OCI-LY7 (cell line): Measurements from ENCODE around the gene ITSN1. TPM values are rescaled to one million over a fixed set of nuclear protein-coding genes. Genes with fewer than 3 reads are reported as not detected.

Source experiments
- BruUV-seq: library from RNA; stranded (reverse); fragments of 400-500 nt; replicated peaks from 2 replicates; lab custom pipeline; 2021; lab: Mats Ljungman, UMichigan
- CTCF ChIA-PET: fragments of 300-600 bp; sonication (Branson Sonifier 250); formaldehyde crosslinking; loops from one replicate; lab custom pipeline; 2022; ENCODE audit warnings: antibody characterized with exemption; ENCODE audit not compliant: unreplicated experiment; lab: Charles Lee
- POLR2A ChIA-PET: fragments of 300-600 bp; sonication (Branson Sonifier 250); formaldehyde crosslinking; loops from one replicate; lab custom pipeline; 2022; ENCODE audit warnings: antibody characterized with exemption; lab: Charles Lee
- DNase-seq: peaks from one replicate; pipeline ENCODE4 v3.0.0-alpha.2; 2015; ENCODE audit warnings: low spot score
- H2AFZ ChIP-seq: fragments of 200-600 bp; sonication (generic), shearing (Covaris generic); 2 replicates; pipeline ENCODE4 v1.6.1; 2014; ENCODE audit warnings: mild to moderate bottlenecking, antibody characterized with exemption, low read length, moderate library complexity
- H3K27ac ChIP-seq: fragments of 200-600 bp; sonication (generic); 2 replicates; pipeline ENCODE4 v1.5.1; 2014; ENCODE audit warnings: mixed run types, low read depth, mild to moderate bottlenecking, moderate library complexity, low read length, inconsistent platforms; ENCODE audit not compliant: poor library complexity, severe bottlenecking
- H3K36me3 ChIP-seq: fragments of 200-600 bp; sonication (generic); 2 replicates; pipeline ENCODE4 v1.6.1; 2014; ENCODE audit warnings: mild to moderate bottlenecking, antibody characterized with exemption, low read length, moderate library complexity, mixed read lengths; ENCODE audit not compliant: insufficient read depth
- H3K4me1 ChIP-seq: fragments of 200-600 bp; sonication (generic); 2 replicates; pipeline ENCODE4 v1.5.1; 2014; ENCODE audit warnings: mild to moderate bottlenecking, low read length; ENCODE audit not compliant: insufficient read depth, poor library complexity, severe bottlenecking
- H3K4me2 ChIP-seq: fragments of 200-600 bp; sonication (generic); 2 replicates; pipeline ENCODE4 v1.6.1; 2014; ENCODE audit warnings: mild to moderate bottlenecking, low read length
- H3K4me3 ChIP-seq: fragments of 200-600 bp; sonication (generic); 2 replicates; pipeline ENCODE4 v1.5.1; 2014; ENCODE audit warnings: mild to moderate bottlenecking, low read depth, low read length; ENCODE audit not compliant: poor library complexity, severe bottlenecking
- H3K79me2 ChIP-seq: fragments of 200-600 bp; sonication (generic); 2 replicates; pipeline ENCODE4 v1.6.1; 2016; ENCODE audit warnings: low read depth, mild to moderate bottlenecking, low read length, moderate library complexity, mixed read lengths; ENCODE audit not compliant: insufficient read depth
- H3K9me2 ChIP-seq: fragments of 200-600 bp; sonication (generic); 2 replicates; pipeline ENCODE4 v1.6.1; 2016; ENCODE audit warnings: mild to moderate bottlenecking, low read length, mixed read lengths; ENCODE audit not compliant: insufficient read depth
- H3K9me3 ChIP-seq: fragments of 200-600 bp; sonication (generic); 2 replicates; pipeline ENCODE4 v1.6.1; 2014; ENCODE audit warnings: mild to moderate bottlenecking, mixed run types, low read length, mixed read lengths
- H4K20me1 ChIP-seq: fragments of 200-600 bp; sonication (generic); 2 replicates; pipeline ENCODE4 v1.6.1; 2014; ENCODE audit warnings: mild to moderate bottlenecking, antibody characterized with exemption, low read length, moderate library complexity, mixed read lengths; ENCODE audit not compliant: insufficient read depth
- CTCF ChIP-seq: fragments of 200-600 bp; sonication (generic); conservative IDR thresholded peaks from 2 replicates; pipeline ENCODE4 v1.5.1; 2014; ENCODE audit warnings: mild to moderate bottlenecking, antibody characterized with exemption, low read length, moderate library complexity, mixed read lengths
- EZH2phosphoT487 ChIP-seq: fragments of 200-600 bp; sonication (generic); IDR thresholded peaks from 2 replicates; pipeline ENCODE4 v1.6.1; 2018; ENCODE audit warnings: low read depth, borderline replicate concordance, mild to moderate bottlenecking, mixed run types, antibody characterized with exemption, low read length, moderate library complexity, mixed read lengths
- intact Hi-C: fragments of 100-400 bp; cut with micrococcal nuclease; formaldehyde crosslinking; loops from one replicate; pipeline ENCODE4 v1.10.0; 2022; ENCODE audit not compliant: unreplicated experiment
- total RNA-seq, 2 experiments: library from RNA; depleted of rRNA in 1 of 2; stranded (reverse); fragments of >200 nt in 1 of 2; shearing (Covaris generic) in 1 of 2; gene quantifications; 2 replicates each; pipeline ENCODE4 v1.2.3, GENCODE V29; 2014 to 2022

The ITSN1 gene
- total RNA-seq, 2 experiments from 2014 or later, result 0.60 to 5.9 TPM

GRCh38 chr21:33834801-33835500 is 192.7 kb downstream of the ITSN1 start:
- DNase-seq, result no peak
- Histone ChIP-seq H4K20me1 (no peaks in the 10 kb centered on the region), H3K4me2 (no peak overlapping the region), H3K9me2 (no peaks in the 10 kb centered on the region), H3K4me1 (no peaks in the 10 kb centered on the region), H3K27ac (no peak overlapping the region), H2AFZ (no peak overlapping the region), H3K9me3 (no peaks in the 10 kb centered on the region), H3K4me3 (no peak overlapping the region), H3K36me3 (no peaks in the 10 kb centered on the region), H3K79me2 (no peaks in the 10 kb centered on the region)
- TF ChIP-seq CTCF (no peak), EZH2phosphoT487 (no peak)
- no TSS peak for BruUV-seq
- ChIA-PET CTCF (no interaction called here), POLR2A (no interaction called here)
- intact Hi-C loops, result no loop called here

GRCh38 chr21:33835920-33836319 is 193.6 kb downstream of the ITSN1 start:
- Histone ChIP-seq H3K4me1 (no peaks in the 10 kb centered on the region), H3K4me3 (no peak overlapping the region), H3K9me3 (no peaks in the 10 kb centered on the region), H2AFZ (no peak overlapping the region), H3K79me2 (no peaks in the 10 kb centered on the region), H3K27ac (no peak overlapping the region), H3K36me3 (no peaks in the 10 kb centered on the region), H4K20me1 (no peaks in the 10 kb centered on the region), H3K4me2 (no peak overlapping the region), H3K9me2 (no peaks in the 10 kb centered on the region)
- BruUV-seq, result no TSS peak
- TF ChIP-seq CTCF, result no peak
- TF ChIP-seq EZH2phosphoT487, result no peak
- DNase-seq, result no peak
- intact Hi-C loops, result no loop called here
- POLR2A ChIA-PET, result no interaction called here
- CTCF ChIA-PET, result no interaction called here

GRCh38 chr21:33836408-33836807 is 194.1 kb downstream of the ITSN1 start:
- POLR2A ChIA-PET, result interaction anchor here (0.9 kb wide), 1 partner anchor 10 kb away, joined by 3 read pairs; no protein-coding TSS in a partner anchor
- no peak for TF ChIP-seq EZH2phosphoT487
- TF ChIP-seq CTCF, result no peak
- DNase-seq, result no peak
- no peaks in the 10 kb centered on the region for H3K79me2 ChIP-seq
- intact Hi-C loops, result no loop called here
- no peaks in the 10 kb centered on the region for H3K36me3 ChIP-seq
- no peaks in the 10 kb centered on the region for H3K9me3 ChIP-seq
- no peak overlapping the region for H3K27ac ChIP-seq
- H3K4me1 ChIP-seq, result no peaks in the 10 kb centered on the region
- H3K4me3 ChIP-seq, result no peak overlapping the region
- H2AFZ ChIP-seq, result no peak overlapping the region
- no peak overlapping the region for H3K4me2 ChIP-seq
- BruUV-seq, result no TSS peak
- no peaks in the 10 kb centered on the region for H4K20me1 ChIP-seq
- H3K9me2 ChIP-seq, result no peaks in the 10 kb centered on the region
- CTCF ChIA-PET, result no interaction called here
